Skeletal muscle cell (primary cell): ENCODE data around the gene CBR4.
"Not testable (repeated sequence)": the region's sequence is repeated elsewhere in the genome, so short reads cannot be mapped to it uniquely, and the experiment has no call there.

Experiments
- DNase-seq: peaks from one replicate; pipeline ENCODE4 v3.0.0-alpha.2; 2010; ENCODE audit warnings: low read depth
- H3K4me3 ChIP-seq: 2 replicates; pipeline ENCODE4 v1.5.1; 2011; ENCODE audit warnings: low read depth, mild to moderate bottlenecking, control low read depth, low read length, moderate library complexity

Gene CBR4

GRCh38 chr4:169035871-169036620 lies 26.0 kb upstream of the CBR4 start:
- DNase-seq, H3K4me3 ChIP-seq: not testable (repeated sequence)

GRCh38 chr4:169033660-169034059 lies 23.6 kb upstream of the CBR4 start:
- no peak for DNase-seq
- no peak overlapping the region for H3K4me3 ChIP-seq

- DNase-seq, result no peak
- H3K4me3 ChIP-seq, result no peak overlapping the region
Observed at GRCh38 chr4:169032883-169033645, 23.0 kb upstream of the CBR4 start.

GRCh38 chr4:169032194-169032593 lies 22.1 kb upstream of the CBR4 start:
- H3K4me3 ChIP-seq, result no peak overlapping the region
- no peak for DNase-seq

GRCh38 chr4:169031392-169031791 lies 21.3 kb upstream of the CBR4 start:
- no peak for DNase-seq
- H3K4me3 ChIP-seq, result no peak overlapping the region

GRCh38 chr4:169030562-169030982 lies 20.5 kb upstream of the CBR4 start:
- DNase-seq, result no peak
- H3K4me3 ChIP-seq, result no peak overlapping the region

GRCh38 chr4:169029947-169030346 lies 19.9 kb upstream of the CBR4 start:
- DNase-seq, result no peak
- no peak overlapping the region for H3K4me3 ChIP-seq

GRCh38 chr4:169027663-169028062 lies 17.6 kb upstream of the CBR4 start:
- no peak overlapping the region for H3K4me3 ChIP-seq
- DNase-seq, result no peak

- no peak overlapping the region for H3K4me3 ChIP-seq
- no peak for DNase-seq
Observed at GRCh38 chr4:169025184-169025583, 15.1 kb upstream of the CBR4 start.

GRCh38 chr4:169024762-169025161 lies 14.7 kb upstream of the CBR4 start:
- DNase-seq, result no peak
- H3K4me3 ChIP-seq, result no peak overlapping the region

- H3K4me3 ChIP-seq, result no peak overlapping the region
- no peak for DNase-seq
Observed at GRCh38 chr4:169018406-169018805, 8.4 kb upstream of the CBR4 start.

GRCh38 chr4:169017971-169018370 lies 7.9 kb upstream of the CBR4 start:
- H3K4me3 ChIP-seq, result no peak overlapping the region
- no peak for DNase-seq

- DNase-seq, result no peak
- no peak overlapping the region for H3K4me3 ChIP-seq
Observed at GRCh38 chr4:169015186-169015623, 5.2 kb upstream of the CBR4 start.

GRCh38 chr4:169014586-169014985 lies 4.5 kb upstream of the CBR4 start:
- no peak overlapping the region for H3K4me3 ChIP-seq
- DNase-seq, result peak; percentile 39

GRCh38 chr4:169013396-169013795 lies 3.3 kb upstream of the CBR4 start:
- DNase-seq, result no peak
- no peak overlapping the region for H3K4me3 ChIP-seq

- no peak for DNase-seq
- no peak overlapping the region for H3K4me3 ChIP-seq
Observed at GRCh38 chr4:169012049-169012448, 2.0 kb upstream of the CBR4 start.

GRCh38 chr4:169009286-169010124 lies 550 bp downstream of the CBR4 start:
- no peak for DNase-seq
- H3K4me3 ChIP-seq, result peak overlapping the region; percentile 82

GRCh38 chr4:169005453-169006099 lies 4.5 kb downstream of the CBR4 start:
- DNase-seq, result no peak
- H3K4me3 ChIP-seq, result no peak overlapping the region

GRCh38 chr4:169000315-169000714 lies 9.7 kb downstream of the CBR4 start:
- DNase-seq, result no peak
- no peak overlapping the region for H3K4me3 ChIP-seq

- no peak for DNase-seq
Observed at GRCh38 chr4:168999809-169000208, 10.2 kb downstream of the CBR4 start.

More at GRCh38 chr4:168999809-169000208, 10.2 kb downstream of the CBR4 start:
- H3K4me3 ChIP-seq, result no peak overlapping the region
